SU-DHL-6 (cell line): Measurements from ENCODE around the gene FAM13C.

Source experiments
- H2AFZ ChIP-seq: fragments of 200-600 bp; sonication (generic); 2 replicates; pipeline ENCODE4 v1.6.1; 2014; ENCODE audit warnings: low read depth, mild to moderate bottlenecking, moderate library complexity, mixed read lengths, antibody characterized with exemption, low read length; ENCODE audit not compliant: severe bottlenecking
- H3F3A ChIP-seq: fragments of 200-600 bp; shearing (Covaris generic); 2 replicates; pipeline ENCODE4 v1.6.0; 2016; ENCODE audit warnings: antibody characterized with exemption, mild to moderate bottlenecking; ENCODE audit not compliant: insufficient read depth
- H3K27ac ChIP-seq: fragments of 200-600 bp; sonication (generic); 2 replicates; pipeline ENCODE4 v1.5.1; 2016; ENCODE audit warnings: low read depth, mild to moderate bottlenecking, low read length, moderate library complexity, mixed read lengths
- H3K27me3 ChIP-seq: fragments of 200-600 bp; sonication (generic), shearing (Covaris generic); 2 replicates; pipeline ENCODE4 v1.6.0; 2014; ENCODE audit warnings: mild to moderate bottlenecking, low read length
- H3K36me3 ChIP-seq: fragments of 200-600 bp; sonication (generic); 2 replicates; pipeline ENCODE4 v1.6.1; 2014; ENCODE audit warnings: mild to moderate bottlenecking, low read length, mixed read lengths
- H3K4me2 ChIP-seq: fragments of 300-600, 200-600 bp; shearing (Covaris generic), sonication (generic); 2 replicates; pipeline ENCODE4 v1.6.0; 2014; ENCODE audit warnings: low read length, low read depth, mild to moderate bottlenecking; ENCODE audit not compliant: poor library complexity, severe bottlenecking
- H3K4me3 ChIP-seq: fragments of 200-600 bp; sonication (generic); 2 replicates; pipeline ENCODE4 v1.5.1; 2014; ENCODE audit warnings: antibody characterized with exemption, low read length, mild to moderate bottlenecking, mixed read lengths; ENCODE audit not compliant: insufficient read depth, poor library complexity, severe bottlenecking
- H3K79me2 ChIP-seq: fragments of 200-600 bp; sonication (generic); 2 replicates; pipeline ENCODE4 v1.6.1; 2014; ENCODE audit warnings: mild to moderate bottlenecking, low read length, moderate library complexity; ENCODE audit not compliant: insufficient read depth
- H3K9ac ChIP-seq: fragments of 200-600 bp; sonication (generic); 2 replicates; pipeline ENCODE4 v1.7.0; 2014; ENCODE audit warnings: mild to moderate bottlenecking, low read length
- H3K9me2 ChIP-seq: fragments of 200-600 bp; sonication (generic); replicated peaks from 2 replicates; pipeline ENCODE4 v1.6.1; 2014; ENCODE audit warnings: low read length; ENCODE audit not compliant: insufficient read depth
- H3K9me3 ChIP-seq: fragments of 200-600 bp; sonication (generic); 2 replicates; pipeline ENCODE4 v1.6.1; 2014; ENCODE audit warnings: low read length, mixed read lengths; ENCODE audit not compliant: insufficient read depth
- H4K20me1 ChIP-seq: fragments of 200-600 bp; sonication (generic); 2 replicates; pipeline ENCODE4 v1.6.1; 2014; ENCODE audit warnings: low read depth, mild to moderate bottlenecking, antibody characterized with exemption, low read length, moderate library complexity, mixed read lengths
- CTCF ChIP-seq: fragments of 200-600 bp; sonication (generic); IDR thresholded peaks from one replicate; pipeline ENCODE4 v1.5.1; 2017; ENCODE audit warnings: antibody characterized with exemption, mild to moderate bottlenecking, low read length, moderate library complexity; ENCODE audit not compliant: insufficient read depth, poor library complexity, severe bottlenecking
- EZH2phosphoT487 ChIP-seq: fragments of 200-600 bp; sonication (generic), shearing (Covaris generic); conservative IDR thresholded peaks from 2 replicates; pipeline ENCODE4 v1.6.1; 2018; ENCODE audit warnings: mild to moderate bottlenecking, antibody characterized with exemption, low read length, moderate library complexity, mixed read lengths

Gene FAM13C

DNA sequence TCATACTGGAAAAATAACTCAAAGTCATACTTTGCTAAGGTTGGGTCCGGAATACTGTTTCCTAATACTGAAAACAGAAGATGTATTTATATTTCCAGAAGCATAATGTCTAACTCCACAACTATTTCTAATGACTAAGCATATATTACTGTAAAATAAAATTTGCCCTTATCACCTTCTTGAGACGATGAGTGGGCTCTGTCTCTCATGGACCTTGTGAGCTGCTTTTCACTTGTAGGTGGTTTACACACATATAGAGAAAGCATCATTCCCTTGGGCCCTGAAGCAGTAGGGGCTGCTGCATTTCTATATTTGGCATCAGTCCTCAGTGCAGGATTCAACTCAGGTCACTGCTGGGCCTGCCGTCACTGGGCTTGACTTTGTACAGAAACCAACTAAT lies 10.7 kb upstream of the FAM13C start:
- no peaks in the 10 kb centered on the region for H3K27me3 ChIP-seq
- no peak overlapping the region for H3K4me2 ChIP-seq
- H3K4me3 ChIP-seq = no peak overlapping the region
- H3K36me3 ChIP-seq = no peaks in the 10 kb centered on the region
- no peak overlapping the region for H3K9ac ChIP-seq
- no peak overlapping the region for H3K27ac ChIP-seq
- H3F3A ChIP-seq = no peaks in the 10 kb centered on the region
- no peak overlapping the region for H2AFZ ChIP-seq
- H4K20me1 ChIP-seq = no peaks in the 10 kb centered on the region
- TF ChIP-seq EZH2phosphoT487 (no peak), CTCF (no peak)
- H3K9me3 ChIP-seq = no peaks in the 10 kb centered on the region
- no peaks in the 10 kb centered on the region for H3K9me2 ChIP-seq
- H3K79me2 ChIP-seq = no peaks in the 10 kb centered on the region

- Histone ChIP-seq H4K20me1 (no peaks in the 10 kb centered on the region), H3K9ac (no peak overlapping the region), H3K9me2 (no peaks in the 10 kb centered on the region), H3K79me2 (no peaks in the 10 kb centered on the region), H3K27ac (no peak overlapping the region), H3K4me2 (no peak overlapping the region), H3F3A (no peaks in the 10 kb centered on the region), H3K36me3 (no peaks in the 10 kb centered on the region), H2AFZ (no peak overlapping the region), H3K27me3 (no peaks in the 10 kb centered on the region), H3K9me3 (no peaks in the 10 kb centered on the region), H3K4me3 (no peak overlapping the region)
- TF ChIP-seq EZH2phosphoT487 (no peak), CTCF (no peak)
Measured at GRCh38 chr10:59372543-59372942, 10.2 kb upstream of the FAM13C start.

DNA sequence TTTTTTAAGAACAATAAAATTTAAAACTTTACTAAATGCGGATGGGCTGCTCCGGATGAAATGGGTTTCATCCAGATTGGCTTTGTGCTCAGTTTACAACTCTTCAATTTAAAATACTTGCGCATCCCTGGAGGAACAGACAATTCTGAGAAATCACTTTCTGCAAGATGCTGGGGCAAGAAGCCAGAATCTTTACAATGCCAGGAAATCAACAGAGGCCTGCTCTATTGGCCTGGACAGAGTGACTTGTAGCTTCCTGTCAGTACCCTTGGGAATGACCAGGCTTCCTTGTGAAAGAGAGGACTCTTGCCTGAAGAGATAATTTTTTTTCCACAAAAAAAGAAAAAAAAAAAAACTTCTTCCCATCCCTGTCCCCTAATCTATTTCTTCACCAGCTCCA lies 3.9 kb upstream of the FAM13C start:
- Histone ChIP-seq H3K9me2 (no peaks in the 10 kb centered on the region), H2AFZ (no peak overlapping the region), H4K20me1 (no peaks in the 10 kb centered on the region), H3K4me2 (no peak overlapping the region), H3K27ac (no peak overlapping the region), H3K79me2 (no peaks in the 10 kb centered on the region), H3K9me3 (no peaks in the 10 kb centered on the region), H3K9ac (no peak overlapping the region), H3K27me3 (no peaks in the 10 kb centered on the region), H3F3A (no peaks in the 10 kb centered on the region), H3K36me3 (no peaks in the 10 kb centered on the region), H3K4me3 (no peak overlapping the region)
- TF ChIP-seq CTCF = no peak
- TF ChIP-seq EZH2phosphoT487 = no peak
